Activated CD8-positive, alpha-beta T cell treated with anti-CD3 and anti-CD28 coated beads, Interleukin-2, amount 10 ng/mL, durations not matched to agents 7 days and 5 days (primary cell): ENCODE data around the gene SLC30A9. TPM values are rescaled to one million over a fixed set of nuclear protein-coding genes. Genes with fewer than 3 reads are reported as not detected.

Source experiments
- ATAC-seq: fragments of 150-1000 bp; cut with Tn5 transposase; one replicate; pipeline ENCODE4 v1.10.0; 2021; ENCODE audit warnings: moderate library complexity
- CTCF ChIA-PET: fragments of 350-600 bp; sonication (Branson Sonifier 250); formaldehyde crosslinking; loops from one replicate; lab custom pipeline; 2021; ENCODE audit warnings: antibody characterized with exemption; lab: Charles Lee
- POLR2A ChIA-PET: fragments of 350-600 bp; sonication (Branson Sonifier 250); formaldehyde crosslinking; loops from one replicate; lab custom pipeline; 2021; ENCODE audit warnings: antibody characterized with exemption; lab: Charles Lee
- DNase-seq: peaks from one replicate; pipeline ENCODE4 v3.0.0-alpha.2; 2020
- H3K27ac Mint-ChIP-seq: one replicate; pipeline ENCODE4 v1.8.0; 2021; ENCODE audit warnings: mild to moderate bottlenecking, mixed read lengths
- H3K27me3 Mint-ChIP-seq: one replicate; pipeline ENCODE4 v1.8.0; 2021; ENCODE audit warnings: low read depth, mixed read lengths
- H3K36me3 Mint-ChIP-seq: one replicate; pipeline ENCODE4 v1.8.0; 2021; ENCODE audit warnings: low read depth, mixed read lengths
- H3K4me1 Mint-ChIP-seq: one replicate; pipeline ENCODE4 v1.8.0; 2021; ENCODE audit warnings: low read depth, mixed read lengths
- H3K4me3 Mint-ChIP-seq: one replicate; pipeline ENCODE4 v1.8.0; 2021; ENCODE audit warnings: mild to moderate bottlenecking, mixed read lengths
- H3K9me3 Mint-ChIP-seq: one replicate; pipeline ENCODE4 v1.8.0; 2022; ENCODE audit warnings: mixed read lengths; ENCODE audit not compliant: insufficient read depth
- total RNA-seq, 2 experiments: library from RNA; stranded (reverse); gene quantifications; one replicate each; pipeline ENCODE4 v1.2.3, GENCODE V29; 2021

Gene SLC30A9
- total RNA-seq, 2 experiments from 2014 or later = 30.9 to 32.0 TPM

DNA sequence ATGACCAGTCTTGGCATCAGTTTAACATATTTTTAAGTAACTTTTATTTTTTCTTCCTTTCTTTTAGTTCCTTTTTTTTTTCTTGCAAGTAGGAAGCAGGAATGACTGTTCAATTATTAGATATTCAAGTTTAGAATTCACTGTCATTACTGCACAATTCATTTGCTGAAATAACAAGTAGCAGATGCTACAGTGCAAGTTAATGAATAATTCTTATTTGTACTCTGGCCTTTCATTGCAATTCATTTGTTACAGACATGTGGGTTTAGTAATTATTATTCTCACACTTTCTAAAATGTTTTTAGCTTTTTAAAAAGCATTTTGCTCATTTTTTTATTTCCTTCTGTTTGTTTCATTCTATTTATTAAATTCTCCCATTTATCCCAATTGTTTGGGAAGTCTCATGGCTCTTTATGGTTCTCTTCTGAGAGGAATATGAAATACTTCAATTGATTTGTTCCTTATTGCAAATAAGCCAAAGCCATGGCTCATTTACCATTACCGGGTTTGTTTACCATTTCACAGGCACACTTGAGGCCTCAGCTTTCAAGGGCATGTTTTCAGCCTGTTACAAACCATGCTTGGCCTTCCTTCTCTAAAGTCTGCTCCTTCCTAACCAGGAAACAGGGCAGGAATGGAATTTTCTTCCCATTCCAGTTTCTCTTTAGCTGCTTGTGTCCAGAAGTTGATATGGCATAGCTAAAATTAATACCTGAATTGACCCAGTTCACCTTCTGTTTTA lies 13.4 kb upstream of the SLC30A9 start:
- CTCF ChIA-PET = interaction anchor here (0.9 to 1.9 kb wide), 6 partner anchors 10 to 201 kb away, joined by 3 to 6 read pairs (median 3); partner anchors contain the start of gene SLC30A9
- H3K4me1 Mint-ChIP-seq = peaks cover 4% of the 10 kb centered on the region

DNA sequence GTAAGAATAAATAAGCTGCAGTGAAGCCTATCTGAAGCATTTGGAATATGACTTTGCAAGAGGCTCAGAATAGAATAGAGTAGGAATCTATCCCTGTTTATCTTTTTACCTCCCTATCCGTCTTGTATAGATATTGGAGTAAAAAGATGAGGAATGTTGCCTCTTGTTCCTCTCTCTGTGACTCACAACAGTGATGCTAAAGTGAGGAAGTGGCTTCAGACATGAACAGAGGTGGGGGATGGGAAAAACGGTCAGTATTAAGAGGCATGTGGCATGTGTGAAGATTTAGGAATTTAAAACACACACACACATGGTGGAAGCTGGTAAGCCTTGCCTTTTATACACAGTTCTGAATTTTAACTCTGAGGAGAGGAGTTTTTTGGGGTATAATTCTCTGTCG lies 12.6 kb upstream of the SLC30A9 start:
- H3K36me3 Mint-ChIP-seq = no peaks in the 10 kb centered on the region
- POLR2A ChIA-PET = no interaction called here
- H3K27ac Mint-ChIP-seq = no peak overlapping the region
- CTCF ChIA-PET = interaction anchor here (1.2 kb wide), 1 partner anchor 12 kb away, joined by 3 read pairs; the partner anchor contains the start of gene SLC30A9
- H3K4me1 Mint-ChIP-seq = peaks cover 4% of the 10 kb centered on the region
- DNase-seq (no peak), ATAC-seq (no peak)
- H3K9me3 Mint-ChIP-seq = no peaks in the 10 kb centered on the region
- H3K27me3 Mint-ChIP-seq = no peaks in the 10 kb centered on the region
- H3K4me3 Mint-ChIP-seq = no peak overlapping the region

More for the DNA sequence above, 13.4 kb upstream of the SLC30A9 start:
- no peak overlapping the region for H3K27ac Mint-ChIP-seq
- POLR2A ChIA-PET = interaction anchor here (2.5 kb wide), 1 partner anchor 14 kb away, joined by 7 read pairs; no protein-coding TSS in a partner anchor
- DNase-seq = no peak
- H3K4me3 Mint-ChIP-seq = no peak overlapping the region
- no peaks in the 10 kb centered on the region for H3K9me3 Mint-ChIP-seq
- H3K27me3 Mint-ChIP-seq = no peaks in the 10 kb centered on the region
- H3K36me3 Mint-ChIP-seq = no peaks in the 10 kb centered on the region
- ATAC-seq = no peak

DNA sequence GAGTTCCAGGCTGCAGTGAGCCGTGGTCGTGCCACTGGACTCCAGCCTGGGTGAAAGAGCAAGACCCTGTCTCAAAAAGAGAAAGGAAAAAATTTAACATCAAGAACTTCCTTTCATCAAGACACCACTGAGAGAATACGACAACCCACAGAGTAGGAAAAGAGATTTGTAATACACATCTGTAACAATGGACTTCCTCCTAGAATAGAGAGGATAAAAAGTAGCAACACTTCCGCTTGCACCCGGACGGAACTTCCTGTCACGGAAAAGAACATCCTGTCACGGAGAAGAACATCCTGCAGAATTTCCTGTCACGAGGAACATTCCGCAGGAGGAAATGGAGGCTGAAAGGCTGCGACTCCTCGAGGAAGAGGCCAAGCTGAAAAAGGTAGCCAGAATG lies 8.9 kb upstream of the SLC30A9 start, which contains the start of gene DCAF4L1:
Gene DCAF4L1, plus strand, starts transcription at position 301 of the 400 bp plus-strand sequence. Its CDS starts 37 bp downstream, at position 338.
- Mint-ChIP-seq H3K36me3 (no peaks in the 10 kb centered on the region), H3K4me3 (no peak within 1 kb of the TSS), H3K4me1 (peaks cover 4% of the 10 kb centered on the region), H3K27me3 (no peaks in the 10 kb centered on the region), H3K9me3 (no peaks in the 10 kb centered on the region), H3K27ac (no peak within 1 kb of the TSS)
- POLR2A ChIA-PET = no interaction called here
- ATAC-seq (no peak), DNase-seq (no peak)
- CTCF ChIA-PET = no interaction called here

DNA sequence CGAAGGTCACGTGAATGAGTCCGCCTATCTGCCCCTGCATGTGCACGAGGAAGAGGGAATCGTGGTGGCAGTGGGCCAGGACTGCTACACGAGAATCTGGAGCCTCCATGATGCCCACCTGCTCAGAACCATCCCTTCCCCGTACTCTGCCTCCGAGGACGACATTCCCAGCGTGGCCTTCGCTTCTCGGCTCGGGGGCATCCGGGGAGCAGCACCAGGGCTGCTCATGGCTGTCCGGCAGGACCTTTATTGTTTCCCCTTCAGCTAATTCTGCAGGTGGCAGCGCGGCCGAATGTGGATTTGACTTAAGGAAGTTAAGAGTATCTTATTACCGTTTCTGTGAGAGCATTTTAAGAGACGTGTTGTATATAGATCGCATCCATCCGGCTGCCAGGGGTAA lies 7.6 kb upstream of the SLC30A9 start:
- H3K27ac Mint-ChIP-seq = no peak overlapping the region

DNA sequence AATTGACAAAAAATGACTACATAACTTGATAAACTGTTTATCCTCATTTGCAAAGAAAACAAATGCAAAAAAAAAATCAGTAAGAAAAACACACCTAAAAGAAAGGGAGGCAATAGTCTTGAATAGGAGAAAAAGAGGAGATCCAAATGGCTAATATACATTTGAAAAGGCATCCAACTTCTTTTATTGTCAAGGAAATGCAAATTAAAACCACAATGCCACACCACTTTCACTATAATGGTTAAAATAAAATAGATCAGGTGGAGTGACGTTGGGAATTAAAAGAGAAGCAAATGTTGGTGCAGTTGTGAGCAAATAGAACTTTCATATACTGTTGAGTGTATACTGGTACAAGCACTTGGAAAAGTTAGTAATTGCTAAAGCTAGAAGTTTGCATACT lies 5.2 kb upstream of the SLC30A9 start:
- H3K4me1 Mint-ChIP-seq = peaks cover 9% of the 10 kb centered on the region
- DNase-seq (no peak), ATAC-seq (no peak)
- no peak overlapping the region for H3K4me3 Mint-ChIP-seq
- no peaks in the 10 kb centered on the region for H3K27me3 Mint-ChIP-seq
- H3K9me3 Mint-ChIP-seq = no peaks in the 10 kb centered on the region
- H3K27ac Mint-ChIP-seq = no peak overlapping the region
- no peaks in the 10 kb centered on the region for H3K36me3 Mint-ChIP-seq
- ChIA-PET CTCF (no interaction called here), POLR2A (no interaction called here)

More for the DNA sequence above, 7.6 kb upstream of the SLC30A9 start:
- Mint-ChIP-seq H3K36me3 (no peaks in the 10 kb centered on the region), H3K9me3 (no peaks in the 10 kb centered on the region), H3K4me1 (peaks cover 3% of the 10 kb centered on the region), H3K27me3 (no peaks in the 10 kb centered on the region), H3K4me3 (no peak overlapping the region)
- no peak for ATAC-seq
- CTCF ChIA-PET = no interaction called here
- DNase-seq = no peak
- POLR2A ChIA-PET = no interaction called here

DNA sequence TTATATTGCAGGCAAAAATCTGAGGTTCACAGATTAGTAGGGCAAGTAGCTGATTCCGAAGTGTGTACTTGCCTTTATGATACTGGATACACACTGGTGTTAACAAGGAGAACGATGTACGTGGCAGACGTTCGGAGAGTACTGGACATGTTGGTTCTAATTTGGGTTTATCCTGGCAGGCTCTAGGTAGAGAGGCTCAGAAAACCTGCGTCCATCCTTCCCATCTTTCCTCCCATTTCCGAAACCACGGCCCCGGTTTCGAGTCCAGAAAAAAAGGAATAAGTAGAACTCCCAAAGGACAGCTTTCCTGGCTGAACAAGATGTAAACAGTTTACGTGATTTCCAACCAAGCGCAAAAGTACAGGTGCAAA lies 351 bp upstream of the SLC30A9 start:
- ChIA-PET POLR2A (interaction anchor here (0.6 to 1.2 kb wide), 6 partner anchors 11 to 404 kb away, joined by 3 to 4 read pairs (median 3); partner anchors contain the start of gene TMEM33), CTCF (interaction anchor here (0.7 to 3.0 kb wide), 7 partner anchors 13 to 1072 kb away, joined by 3 to 10 read pairs (median 3); partner anchors contain the start of gene TMEM33)
- Mint-ChIP-seq H3K4me3 (peak overlapping the region; percentile 90), H3K36me3 (peaks cover 8% of the 10 kb centered on the region), H3K27me3 (no peaks in the 10 kb centered on the region), H3K4me1 (peaks cover 23% of the 10 kb centered on the region), H3K9me3 (no peaks in the 10 kb centered on the region), H3K27ac (peak overlapping the region; percentile 91)
- no peak for DNase-seq
- peak; percentile 19 for ATAC-seq

DNA sequence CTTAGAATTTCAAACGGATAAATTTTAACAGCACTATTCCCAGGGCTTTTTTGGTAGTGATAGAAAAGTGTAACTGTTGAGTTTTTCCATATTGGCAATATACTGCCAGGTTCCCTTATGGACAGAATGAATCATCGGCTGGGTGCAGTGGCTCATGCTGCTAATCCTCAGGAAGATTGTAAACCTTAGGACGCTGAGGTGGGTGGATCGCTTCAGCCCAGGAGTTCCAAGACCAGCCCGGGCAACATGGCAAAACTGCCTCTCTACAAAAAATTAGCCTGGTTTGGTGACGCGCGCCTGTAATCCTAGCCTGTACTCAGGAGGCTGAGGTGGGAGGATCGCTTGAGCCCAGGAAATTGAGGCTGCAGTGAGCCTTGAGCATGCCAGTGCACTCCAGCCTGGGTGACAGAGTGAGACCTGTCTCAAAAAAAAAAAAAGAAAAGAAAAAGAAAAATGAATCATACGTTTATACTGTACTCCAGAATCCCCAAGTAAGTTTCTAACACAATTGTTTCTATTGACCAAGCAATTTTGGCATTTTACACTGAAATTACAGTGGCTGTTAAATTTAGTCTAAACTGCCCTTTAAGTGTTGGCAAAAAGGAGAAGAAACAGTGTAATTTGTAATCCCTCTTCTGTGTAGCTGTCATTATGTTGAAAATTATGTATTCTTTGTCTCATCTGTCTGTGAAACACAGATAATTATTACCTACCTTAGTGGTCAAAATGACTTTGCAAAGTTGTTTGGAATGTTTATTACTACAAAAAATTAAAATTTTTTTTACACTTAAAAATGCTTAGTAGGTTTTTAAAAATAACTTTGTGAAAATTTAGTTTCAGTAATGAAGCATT lies 1.8 kb downstream of the SLC30A9 start:
- H3K36me3 Mint-ChIP-seq = peaks cover 8% of the 10 kb centered on the region
- POLR2A ChIA-PET = interaction anchor here (1.7 kb wide), 1 partner anchor 16 kb away, joined by 7 read pairs; no protein-coding TSS in a partner anchor
- peaks cover 25% of the 10 kb centered on the region for H3K4me1 Mint-ChIP-seq
- ATAC-seq = no peak
- H3K4me3 Mint-ChIP-seq = peak overlapping the region; percentile 90
- no peaks in the 10 kb centered on the region for H3K9me3 Mint-ChIP-seq
- no peaks in the 10 kb centered on the region for H3K27me3 Mint-ChIP-seq
- H3K27ac Mint-ChIP-seq = no peak overlapping the region
- CTCF ChIA-PET = interaction anchor here (3.0 kb wide), 1 partner anchor 35 kb away, joined by 10 read pairs; no protein-coding TSS in a partner anchor
- DNase-seq = no peak

DNA sequence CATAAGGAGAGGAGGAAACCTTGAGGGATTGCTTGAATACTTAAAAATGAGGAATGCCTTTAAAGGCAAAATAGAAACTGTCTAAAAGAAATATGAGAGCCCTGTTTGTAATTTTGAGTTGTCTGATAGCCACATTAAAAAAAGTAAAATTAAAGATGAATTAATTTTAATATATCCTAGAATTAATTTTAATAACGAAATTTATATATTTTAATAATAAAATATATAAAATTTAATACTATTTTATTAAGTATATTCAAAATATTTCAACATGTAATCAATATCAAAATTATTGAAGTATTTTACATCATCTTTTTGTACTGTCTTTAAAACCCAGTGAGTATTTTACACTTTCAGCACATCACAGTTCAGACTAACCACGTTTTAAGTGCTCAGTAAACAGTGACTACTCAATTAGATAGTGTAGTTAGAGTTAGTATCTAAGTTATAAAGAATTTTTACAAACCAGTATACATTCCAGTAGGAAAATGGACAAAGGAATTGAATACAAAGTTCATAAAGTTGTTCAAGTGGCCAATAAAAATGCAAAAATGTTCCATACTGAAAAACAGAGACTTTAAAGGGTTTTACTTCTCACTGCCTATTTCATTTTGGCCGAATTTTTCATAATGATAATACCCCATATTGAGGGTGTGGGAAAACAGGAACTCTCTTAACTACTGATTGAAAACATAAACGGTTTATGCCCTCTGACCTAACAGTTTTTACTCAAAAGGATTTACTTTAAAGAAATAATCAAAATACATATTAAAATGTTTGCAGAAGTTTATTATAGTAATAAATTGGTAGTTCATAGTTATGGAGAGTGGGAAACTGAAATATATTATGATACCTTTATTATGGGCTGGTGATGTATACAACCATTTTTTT lies 2.9 kb downstream of the SLC30A9 start:
- no peak overlapping the region for H3K27ac Mint-ChIP-seq
- DNase-seq (no peak), ATAC-seq (no peak)
- peaks cover 25% of the 10 kb centered on the region for H3K4me1 Mint-ChIP-seq
- CTCF ChIA-PET = no interaction called here
- H3K4me3 Mint-ChIP-seq = no peak overlapping the region
- POLR2A ChIA-PET = no interaction called here
- H3K36me3 Mint-ChIP-seq = peaks cover 8% of the 10 kb centered on the region
- no peaks in the 10 kb centered on the region for H3K27me3 Mint-ChIP-seq
- H3K9me3 Mint-ChIP-seq = no peaks in the 10 kb centered on the region

DNA sequence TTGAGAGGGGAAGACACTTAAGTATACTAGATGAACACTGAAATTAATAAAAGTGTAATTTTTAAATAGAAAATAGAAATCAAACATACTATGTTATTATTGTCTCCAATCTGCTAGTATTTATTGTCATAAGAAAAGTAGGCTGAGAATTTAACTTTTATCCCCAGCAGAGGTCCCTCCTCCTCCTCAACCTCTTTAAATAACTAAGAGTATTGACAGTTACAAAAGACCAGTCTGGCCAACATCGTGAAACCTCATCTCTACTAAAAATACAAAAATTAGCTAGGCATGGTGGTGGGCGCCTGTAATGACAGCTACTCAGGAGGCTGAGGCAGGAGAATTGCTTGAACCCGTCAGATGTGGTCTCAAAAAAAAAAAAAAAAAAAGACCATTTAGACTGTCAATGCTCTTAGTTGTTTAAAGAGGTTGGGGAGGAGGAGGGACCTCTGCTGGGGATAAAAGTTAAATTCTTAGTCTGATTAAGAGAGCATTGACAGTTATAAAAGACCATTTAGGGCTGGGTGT lies 4.2 kb downstream of the SLC30A9 start:
- DNase-seq (no peak), ATAC-seq (no peak)
- Mint-ChIP-seq H3K4me3 (no peak overlapping the region), H3K9me3 (no peaks in the 10 kb centered on the region), H3K36me3 (peaks cover 8% of the 10 kb centered on the region), H3K27me3 (no peaks in the 10 kb centered on the region), H3K27ac (no peak overlapping the region), H3K4me1 (peaks cover 19% of the 10 kb centered on the region)
- CTCF ChIA-PET = interaction anchor here (1.6 kb wide), 1 partner anchor 10 kb away, joined by 4 read pairs; no protein-coding TSS in a partner anchor
- POLR2A ChIA-PET = no interaction called here

DNA sequence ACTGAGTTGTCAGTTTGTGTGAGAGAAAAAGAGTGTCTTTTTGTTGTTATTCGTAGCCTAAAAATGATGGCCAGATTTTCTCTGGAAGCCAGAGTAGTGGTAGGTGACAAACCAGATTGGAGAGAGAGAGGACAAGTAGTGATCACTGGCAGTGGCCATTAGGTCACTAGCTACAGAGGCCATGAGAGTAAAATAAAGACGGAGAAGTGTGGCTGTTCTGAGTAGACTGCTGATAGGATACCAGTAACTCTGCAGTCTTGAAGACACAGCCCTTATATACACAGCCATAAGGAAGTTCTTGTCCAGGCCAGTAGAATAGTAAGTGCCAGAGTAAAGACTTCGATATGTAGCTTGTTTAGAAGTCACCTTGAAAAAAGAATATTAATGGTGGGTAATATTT lies 7.7 kb downstream of the SLC30A9 start:
- Mint-ChIP-seq H3K27ac (no peak overlapping the region), H3K4me1 (peaks cover 1% of the 10 kb centered on the region), H3K4me3 (no peak overlapping the region), H3K36me3 (peaks cover 7% of the 10 kb centered on the region), H3K9me3 (no peaks in the 10 kb centered on the region), H3K27me3 (no peaks in the 10 kb centered on the region)
- DNase-seq (no peak), ATAC-seq (no peak)
- CTCF ChIA-PET = no interaction called here
- POLR2A ChIA-PET = no interaction called here

DNA sequence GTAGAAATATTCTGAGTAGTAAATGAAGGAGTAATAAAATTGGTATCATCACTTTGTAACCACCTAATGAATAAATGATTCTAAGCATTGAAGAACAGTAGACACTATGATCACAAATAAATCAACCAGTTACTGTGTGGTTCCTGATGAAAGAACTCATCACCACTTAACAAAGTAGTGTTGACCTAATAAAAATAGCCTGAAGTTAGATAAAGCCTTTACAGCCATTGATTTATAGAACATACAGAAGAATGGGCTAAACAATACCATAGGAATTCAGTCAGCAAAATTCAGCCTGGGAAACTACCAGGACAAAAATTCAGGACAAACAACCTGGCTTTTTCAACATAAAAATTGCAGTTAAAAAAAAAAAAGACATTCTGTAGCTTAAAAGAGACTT lies 9.0 kb downstream of the SLC30A9 start:
- Mint-ChIP-seq H3K36me3 (peaks cover 18% of the 10 kb centered on the region), H3K9me3 (no peaks in the 10 kb centered on the region), H3K27ac (no peak overlapping the region), H3K27me3 (no peaks in the 10 kb centered on the region), H3K4me1 (peaks cover 1% of the 10 kb centered on the region), H3K4me3 (no peak overlapping the region)
- POLR2A ChIA-PET = no interaction called here
- ATAC-seq (no peak), DNase-seq (no peak)
- CTCF ChIA-PET = no interaction called here
